ENCODE results near the gene MS4A18.
"Not testable (repeated sequence)": the region's sequence is repeated elsewhere in the genome, so short reads cannot be mapped to it uniquely, and the experiment has no call there.

Gene MS4A18

GRCh38 chr11:60724420-60724819 lies at the start of gene MS4A18:
MS4A18 (plus strand) TSS chr11:60724720.
- DNase-seq: no peak

GRCh38 chr11:60678231-60678630 lies 46.3 kb upstream of the MS4A18 start:
- DNase-seq: not testable (repeated sequence)

GRCh38 chr11:60679879-60680278 lies 44.6 kb upstream of the MS4A18 start:
- no peak for DNase-seq

- no peak for DNase-seq
These were observed 43.9 kb upstream of the MS4A18 start for GRCh38 chr11:60680455-60681119.

- DNase-seq: not testable (repeated sequence)
These were observed 40.0 kb upstream of the MS4A18 start for GRCh38 chr11:60684541-60684848.

- no peak for DNase-seq
These were observed 32.9 kb upstream of the MS4A18 start for GRCh38 chr11:60691661-60692060.

GRCh38 chr11:60699284-60699691 lies 25.2 kb upstream of the MS4A18 start, which contains the start of gene MS4A8:
MS4A8 (plus strand) TSS chr11:60699612; CDS start chr11:60700861, 1,249 bp downstream.
- no peak for DNase-seq

- DNase-seq: no peak
These were observed 24.6 kb upstream of the MS4A18 start for GRCh38 chr11:60699936-60700335.

GRCh38 chr11:60700689-60701468 lies 23.6 kb upstream of the MS4A18 start:
- no peak for DNase-seq

GRCh38 chr11:60701469-60701818 lies 23.1 kb upstream of the MS4A18 start:
- DNase-seq: no peak

- no peak for DNase-seq
These were observed 21.1 kb upstream of the MS4A18 start for GRCh38 chr11:60703374-60703773.

GRCh38 chr11:60705895-60706294 lies 18.6 kb upstream of the MS4A18 start:
- no peak for DNase-seq

GRCh38 chr11:60706931-60707330 lies 17.6 kb upstream of the MS4A18 start:
- DNase-seq: no peak

- no peak for DNase-seq
These were observed 14.0 kb upstream of the MS4A18 start for GRCh38 chr11:60710482-60710881.

- no peak for DNase-seq
These were observed 13.2 kb upstream of the MS4A18 start for GRCh38 chr11:60711276-60711675.

- DNase-seq: not testable (repeated sequence)
These were observed 11.1 kb upstream of the MS4A18 start for GRCh38 chr11:60713423-60713822.

GRCh38 chr11:60717956-60718355 lies 6.6 kb upstream of the MS4A18 start:
- DNase-seq: no peak

- no peak for DNase-seq
These were observed 5.8 kb upstream of the MS4A18 start for GRCh38 chr11:60718524-60719316.

- no peak for DNase-seq
These were observed 5.1 kb upstream of the MS4A18 start for GRCh38 chr11:60719391-60719790.

- DNase-seq: no peak
These were observed 4.1 kb upstream of the MS4A18 start for GRCh38 chr11:60720460-60720859.

GRCh38 chr11:60725592-60725991 lies 1.1 kb downstream of the MS4A18 start:
- DNase-seq: no peak

GRCh38 chr11:60731586-60731985 lies 7.1 kb downstream of the MS4A18 start:
- DNase-seq: no peak

- no peak for DNase-seq
These were observed 9.8 kb downstream of the MS4A18 start for GRCh38 chr11:60734279-60734678.

GRCh38 chr11:60739114-60739513 lies 14.6 kb downstream of the MS4A18 start:
- DNase-seq: no peak

Data from NCI-H226 (cell line).